Loucy (cell line): ENCODE data around the gene TNPO1.

ENCODE experiments used
- H2AFZ ChIP-seq: fragments of 200-600 bp; sonication (generic); 2 replicates; pipeline ENCODE4 v1.6.0; 2016; ENCODE audit warnings: antibody characterized with exemption, mild to moderate bottlenecking, low read length, moderate library complexity
- H3F3A ChIP-seq: fragments of 200-600 bp; 2 replicates; pipeline ENCODE4 v1.6.0; 2016; ENCODE audit warnings: antibody characterized with exemption, low read depth, mild to moderate bottlenecking
- H3K27me3 ChIP-seq: fragments of 200-600 bp; sonication (generic); 2 replicates; pipeline ENCODE4 v1.6.1; 2014; ENCODE audit warnings: low read length, mild to moderate bottlenecking; ENCODE audit not compliant: insufficient read depth, poor library complexity, severe bottlenecking
- H3K36me3 ChIP-seq: fragments of 200-600 bp; sonication (generic); 2 replicates; pipeline ENCODE4 v1.6.1; 2016; ENCODE audit warnings: low read length; ENCODE audit not compliant: insufficient read depth
- H3K4me1 ChIP-seq: fragments of 200-600 bp; sonication (generic); 2 replicates; pipeline ENCODE4 v1.5.1; 2014; ENCODE audit warnings: low read length, mild to moderate bottlenecking; ENCODE audit not compliant: insufficient read depth, poor library complexity, severe bottlenecking
- H3K4me2 ChIP-seq: fragments of 200-600 bp; sonication (generic); 2 replicates; pipeline ENCODE4 v1.6.0; 2014; ENCODE audit warnings: antibody characterized with exemption, low read length, low read depth, mild to moderate bottlenecking; ENCODE audit not compliant: poor library complexity, severe bottlenecking
- H3K4me3 ChIP-seq: fragments of 200-600 bp; sonication (generic); 2 replicates; pipeline ENCODE4 v1.5.1; 2014; ENCODE audit warnings: low read length, mild to moderate bottlenecking, mixed read lengths; ENCODE audit not compliant: poor library complexity, severe bottlenecking
- H3K79me2 ChIP-seq: fragments of 200-600 bp; sonication (generic); 2 replicates; pipeline ENCODE4 v1.6.1; 2014; ENCODE audit warnings: low read length; ENCODE audit not compliant: insufficient read depth
- H3K9ac ChIP-seq: fragments of 200-600 bp; sonication (generic); 2 replicates; pipeline ENCODE4 v1.6.0; 2014; ENCODE audit warnings: mild to moderate bottlenecking, low read depth, low read length, moderate library complexity; ENCODE audit not compliant: poor library complexity, severe bottlenecking
- H3K9me2 ChIP-seq: fragments of 200-600 bp; sonication (generic); replicated peaks from 2 replicates; pipeline ENCODE4 v1.6.1; 2016; ENCODE audit warnings: low read depth, low read length, mixed read lengths
- H3K9me3 ChIP-seq: fragments of 200-600 bp; sonication (generic); 2 replicates; pipeline ENCODE4 v1.6.1; 2014; ENCODE audit warnings: mild to moderate bottlenecking, antibody characterized with exemption, low read length, low read depth; ENCODE audit not compliant: insufficient read depth
- H4K20me1 ChIP-seq: fragments of 200-600 bp; sonication (generic); 2 replicates; pipeline ENCODE4 v1.6.0; 2014; ENCODE audit warnings: antibody characterized with exemption, low read length, mild to moderate bottlenecking; ENCODE audit not compliant: insufficient read depth, poor library complexity, severe bottlenecking
- CTCF ChIP-seq: fragments of 200-600 bp; sonication (generic); conservative IDR thresholded peaks from 2 replicates; pipeline ENCODE4 v1.5.1; 2014; ENCODE audit warnings: mild to moderate bottlenecking, antibody characterized with exemption, low read length
- EZH2phosphoT487 ChIP-seq: fragments of 200-600 bp; IDR thresholded peaks from 2 replicates; pipeline ENCODE4 v1.6.1; 2018; ENCODE audit warnings: antibody characterized with exemption, mild to moderate bottlenecking, moderate library complexity, borderline replicate concordance

Gene TNPO1

GRCh38 chr5:72816284-72817075 lies at the start of gene TNPO1:
TSS of gene TNPO1 (plus strand) at chr5:72816661. CDS start at chr5:72816738, 77 bp downstream.
- Histone ChIP-seq H3F3A (no peaks in the 10 kb centered on the region), H3K9me2 (no peaks in the 10 kb centered on the region), H3K79me2 (no peaks in the 10 kb centered on the region), H3K36me3 (no peaks in the 10 kb centered on the region), H3K4me2 (no peak within 1 kb of the TSS), H3K9me3 (no peaks in the 10 kb centered on the region), H3K27me3 (no peaks in the 10 kb centered on the region), H3K4me1 (no peaks in the 10 kb centered on the region), H3K4me3 (no peak within 1 kb of the TSS), H3K9ac (no peak within 1 kb of the TSS), H4K20me1 (no peaks in the 10 kb centered on the region), H2AFZ (no peak within 1 kb of the TSS)
- no peak for TF ChIP-seq CTCF
- TF ChIP-seq EZH2phosphoT487, result no peak

DNA sequence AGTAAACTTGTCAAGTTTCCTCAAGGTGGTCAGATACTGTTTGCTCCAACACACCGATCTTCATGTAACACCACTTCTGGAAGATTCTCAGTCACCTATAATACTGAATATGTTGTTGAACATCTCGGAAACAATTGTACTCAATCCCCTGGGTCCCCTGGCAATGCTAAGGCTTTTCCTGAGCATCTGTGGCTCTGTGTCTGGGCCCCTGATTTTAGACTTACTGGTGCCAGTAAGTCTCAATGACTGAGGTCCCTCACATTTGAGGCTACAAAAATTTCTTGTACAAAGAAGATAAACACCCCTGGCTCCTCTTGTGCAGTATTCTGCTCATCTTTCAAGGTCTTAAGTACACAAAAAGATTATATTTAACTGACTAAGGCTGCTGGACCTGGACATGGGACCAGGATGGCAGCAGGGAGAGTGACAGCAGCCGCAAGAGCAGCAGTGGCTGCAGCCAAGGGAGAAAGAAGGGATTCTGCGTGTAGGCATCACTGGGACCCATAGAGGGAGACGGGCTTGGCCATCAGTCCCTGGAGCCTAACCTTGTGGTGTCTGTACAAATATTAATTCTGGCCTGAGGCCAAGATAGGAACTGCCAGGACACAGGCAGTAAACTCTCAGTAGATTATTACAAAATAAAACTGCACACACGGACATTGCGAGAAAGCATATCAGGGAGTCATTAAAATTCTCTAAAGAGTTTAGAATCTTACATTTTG lies 49.0 kb upstream of the TNPO1 start:
- H3K4me2 ChIP-seq, result no peak overlapping the region
- no peaks in the 10 kb centered on the region for H4K20me1 ChIP-seq
- H3F3A ChIP-seq, result no peaks in the 10 kb centered on the region
- no peaks in the 10 kb centered on the region for H3K9me3 ChIP-seq
- H3K79me2 ChIP-seq, result no peaks in the 10 kb centered on the region
- H3K27me3 ChIP-seq, result no peaks in the 10 kb centered on the region
- H3K4me3 ChIP-seq, result no peak overlapping the region
- H2AFZ ChIP-seq, result no peak overlapping the region
- no peaks in the 10 kb centered on the region for H3K36me3 ChIP-seq
- H3K4me1 ChIP-seq, result no peaks in the 10 kb centered on the region
- TF ChIP-seq CTCF (no peak), EZH2phosphoT487 (no peak)
- no peak overlapping the region for H3K9ac ChIP-seq
- H3K9me2 ChIP-seq, result no peaks in the 10 kb centered on the region

DNA sequence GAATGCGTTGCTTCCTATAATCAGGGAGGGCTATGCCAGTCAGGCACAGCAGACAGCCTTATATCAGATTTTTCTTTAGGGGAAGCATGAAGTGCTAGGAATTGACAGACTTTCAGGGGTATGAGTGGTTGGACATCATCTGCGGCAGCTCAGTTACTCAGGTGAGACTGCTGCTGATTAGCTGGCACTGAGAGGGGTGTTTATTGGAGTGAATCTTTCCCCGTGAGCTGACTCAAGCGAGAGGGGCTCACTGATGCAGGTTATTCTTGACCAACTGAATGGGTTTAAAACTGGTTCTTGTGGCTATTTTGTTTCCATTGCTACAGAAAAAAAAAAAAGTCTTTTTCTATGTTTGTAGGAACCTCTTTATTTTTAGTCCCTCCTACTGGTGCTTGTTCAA lies 46.2 kb upstream of the TNPO1 start:
- H3K9me2 ChIP-seq, result no peaks in the 10 kb centered on the region
- no peaks in the 10 kb centered on the region for H3K36me3 ChIP-seq

More for the DNA sequence above, 46.2 kb upstream of the TNPO1 start:
- Histone ChIP-seq H2AFZ (no peak overlapping the region), H3K4me1 (no peaks in the 10 kb centered on the region), H3K27me3 (no peaks in the 10 kb centered on the region), H4K20me1 (no peaks in the 10 kb centered on the region), H3K9ac (no peak overlapping the region), H3F3A (no peaks in the 10 kb centered on the region), H3K4me2 (no peak overlapping the region), H3K9me3 (no peaks in the 10 kb centered on the region), H3K79me2 (no peaks in the 10 kb centered on the region), H3K4me3 (no peak overlapping the region)
- TF ChIP-seq CTCF (no peak), EZH2phosphoT487 (no peak)
